Stimulated activated naive CD8-positive, alpha-beta T cell treated with anti-CD3 and anti-CD28 coated beads, Interleukin-15, Interleukin-2, amounts not matched to agents 100 U/mL and 50 U/mL, for 24 hours (primary cell): ENCODE data around the gene RPL15.
"Not testable (repeated sequence)": the region's sequence is repeated elsewhere in the genome, so short reads cannot be mapped to it uniquely, and the experiment has no call there.

Experiments used
- ATAC-seq: fragments of 150-1000 bp; cut with Tn5 transposase; one replicate; pipeline ENCODE4 v1.10.0; 2021
- DNase-seq: peaks from one replicate; pipeline ENCODE4 v3.0.0; 2021

RPL15 gene

GRCh38 chr3:23889950-23890349, 27.0 kb upstream of the RPL15 start:
- no peak for ATAC-seq

GRCh38 chr3:23894254-23895061, 22.5 kb upstream of the RPL15 start:
- no peak for DNase-seq
- no peak for ATAC-seq

More at GRCh38 chr3:23889950-23890349, 27.0 kb upstream of the RPL15 start:
- no peak for DNase-seq

- DNase-seq (no peak), ATAC-seq (no peak)
Measured at GRCh38 chr3:23895181-23895580, 21.8 kb upstream of the RPL15 start.

- no peak for ATAC-seq
- no peak for DNase-seq
Measured at GRCh38 chr3:23900744-23901143, 16.2 kb upstream of the RPL15 start.

GRCh38 chr3:23904545-23904944, 12.4 kb upstream of the RPL15 start:
- DNase-seq (no peak), ATAC-seq (no peak)

- no peak for ATAC-seq
- no peak for DNase-seq
Measured at GRCh38 chr3:23909341-23909740, 7.6 kb upstream of the RPL15 start.

- DNase-seq (no peak), ATAC-seq (no peak)
Measured at GRCh38 chr3:23911397-23911796, 5.5 kb upstream of the RPL15 start.

GRCh38 chr3:23912335-23912734, 4.6 kb upstream of the RPL15 start:
- not testable (repeated sequence) for DNase-seq, ATAC-seq

- DNase-seq: no peak
- ATAC-seq: no peak
Measured at GRCh38 chr3:23913182-23913581, 3.8 kb upstream of the RPL15 start.

GRCh38 chr3:23913873-23914743, 2.8 kb upstream of the RPL15 start:
- DNase-seq: no peak

GRCh38 chr3:23915537-23916108, 1.3 kb upstream of the RPL15 start:
- DNase-seq (no peak), ATAC-seq (no peak)

More at GRCh38 chr3:23913873-23914743, 2.8 kb upstream of the RPL15 start:
- no peak for ATAC-seq

GRCh38 chr3:23916152-23916885, 613 bp upstream of the RPL15 start:
- DNase-seq (no peak), ATAC-seq (peak; percentile 42)

GRCh38 chr3:23917679-23918303, 859 bp downstream of the RPL15 start:
- not testable (repeated sequence) for DNase-seq, ATAC-seq

- not testable (repeated sequence) for DNase-seq
Measured at GRCh38 chr3:23918331-23918730, 1.4 kb downstream of the RPL15 start.

GRCh38 chr3:23919628-23920027, 2.7 kb downstream of the RPL15 start:
- DNase-seq (no peak), ATAC-seq (no peak)

More at GRCh38 chr3:23918331-23918730, 1.4 kb downstream of the RPL15 start:
- ATAC-seq: not testable (repeated sequence)

GRCh38 chr3:23920151-23920655, 3.3 kb downstream of the RPL15 start:
- DNase-seq: no peak
- ATAC-seq: no peak

GRCh38 chr3:23921052-23921511, 4.2 kb downstream of the RPL15 start:
- ATAC-seq (no peak), DNase-seq (no peak)

GRCh38 chr3:23923786-23924185, 6.9 kb downstream of the RPL15 start:
- DNase-seq (no peak), ATAC-seq (no peak)

- no peak for DNase-seq
- no peak for ATAC-seq
Measured at GRCh38 chr3:23926246-23926645, 9.3 kb downstream of the RPL15 start.

- ATAC-seq (no peak), DNase-seq (no peak)
Measured at GRCh38 chr3:23926736-23927135, 9.8 kb downstream of the RPL15 start.

GRCh38 chr3:23928524-23928923, 11.6 kb downstream of the RPL15 start:
- DNase-seq (no peak), ATAC-seq (no peak)
